Measurements from ENCODE around the gene MAD1L1.

DNA sequence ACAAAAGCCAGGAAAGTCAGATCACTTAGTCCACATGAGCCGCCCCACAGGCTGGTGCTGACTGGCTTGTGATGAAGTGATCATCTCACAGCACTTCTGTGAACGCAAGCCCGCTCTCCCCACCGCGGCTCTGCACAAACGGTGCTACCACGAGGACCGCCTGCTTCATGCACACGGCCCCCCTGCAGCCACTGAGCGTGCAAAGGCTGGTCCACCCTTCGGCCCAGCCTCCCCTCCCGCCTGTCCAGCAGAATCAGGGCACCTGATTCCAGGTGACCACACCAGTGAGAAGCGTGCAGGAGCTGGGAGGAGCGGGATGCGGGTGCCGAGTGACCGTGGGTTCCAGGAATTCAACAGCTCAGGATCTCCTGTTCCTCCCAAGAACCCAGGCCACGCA is 32.2 kb downstream of the MAD1L1 start:
- TF ChIP-seq ARNTL (CRISPR knock-in tag; IDR thresholded peaks at IDR 0.05; ENCODE audit: borderline replicate concordance, low read depth): no peak
- TF ChIP-seq, protein P1, sequence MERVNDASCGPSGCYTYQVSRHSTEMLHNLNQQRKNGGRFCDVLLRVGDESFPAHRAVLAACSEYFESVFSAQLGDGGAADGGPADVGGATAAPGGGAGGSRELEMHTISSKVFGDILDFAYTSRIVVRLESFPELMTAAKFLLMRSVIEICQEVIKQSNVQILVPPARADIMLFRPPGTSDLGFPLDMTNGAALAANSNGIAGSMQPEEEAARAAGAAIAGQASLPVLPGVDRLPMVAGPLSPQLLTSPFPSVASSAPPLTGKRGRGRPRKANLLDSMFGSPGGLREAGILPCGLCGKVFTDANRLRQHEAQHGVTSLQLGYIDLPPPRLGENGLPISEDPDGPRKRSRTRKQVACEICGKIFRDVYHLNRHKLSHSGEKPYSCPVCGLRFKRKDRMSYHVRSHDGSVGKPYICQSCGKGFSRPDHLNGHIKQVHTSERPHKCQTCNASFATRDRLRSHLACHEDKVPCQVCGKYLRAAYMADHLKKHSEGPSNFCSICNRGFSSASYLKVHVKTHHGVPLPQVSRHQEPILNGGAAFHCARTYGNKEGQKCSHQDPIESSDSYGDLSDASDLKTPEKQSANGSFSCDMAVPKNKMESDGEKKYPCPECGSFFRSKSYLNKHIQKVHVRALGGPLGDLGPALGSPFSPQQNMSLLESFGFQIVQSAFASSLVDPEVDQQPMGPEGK (CRISPR knock-in tag; IDR thresholded peaks at IDR 0.05; ENCODE audit: borderline replicate concordance): no peak
- no peak for TF ChIP-seq PPARA (CRISPR knock-in tag; IDR thresholded peaks at IDR 0.05; ENCODE audit: borderline replicate concordance)
- no peak for TF ChIP-seq BACH2 (CRISPR knock-in tag; IDR thresholded peaks at IDR 0.05; ENCODE audit: borderline replicate concordance)
- TF ChIP-seq, protein P2, sequence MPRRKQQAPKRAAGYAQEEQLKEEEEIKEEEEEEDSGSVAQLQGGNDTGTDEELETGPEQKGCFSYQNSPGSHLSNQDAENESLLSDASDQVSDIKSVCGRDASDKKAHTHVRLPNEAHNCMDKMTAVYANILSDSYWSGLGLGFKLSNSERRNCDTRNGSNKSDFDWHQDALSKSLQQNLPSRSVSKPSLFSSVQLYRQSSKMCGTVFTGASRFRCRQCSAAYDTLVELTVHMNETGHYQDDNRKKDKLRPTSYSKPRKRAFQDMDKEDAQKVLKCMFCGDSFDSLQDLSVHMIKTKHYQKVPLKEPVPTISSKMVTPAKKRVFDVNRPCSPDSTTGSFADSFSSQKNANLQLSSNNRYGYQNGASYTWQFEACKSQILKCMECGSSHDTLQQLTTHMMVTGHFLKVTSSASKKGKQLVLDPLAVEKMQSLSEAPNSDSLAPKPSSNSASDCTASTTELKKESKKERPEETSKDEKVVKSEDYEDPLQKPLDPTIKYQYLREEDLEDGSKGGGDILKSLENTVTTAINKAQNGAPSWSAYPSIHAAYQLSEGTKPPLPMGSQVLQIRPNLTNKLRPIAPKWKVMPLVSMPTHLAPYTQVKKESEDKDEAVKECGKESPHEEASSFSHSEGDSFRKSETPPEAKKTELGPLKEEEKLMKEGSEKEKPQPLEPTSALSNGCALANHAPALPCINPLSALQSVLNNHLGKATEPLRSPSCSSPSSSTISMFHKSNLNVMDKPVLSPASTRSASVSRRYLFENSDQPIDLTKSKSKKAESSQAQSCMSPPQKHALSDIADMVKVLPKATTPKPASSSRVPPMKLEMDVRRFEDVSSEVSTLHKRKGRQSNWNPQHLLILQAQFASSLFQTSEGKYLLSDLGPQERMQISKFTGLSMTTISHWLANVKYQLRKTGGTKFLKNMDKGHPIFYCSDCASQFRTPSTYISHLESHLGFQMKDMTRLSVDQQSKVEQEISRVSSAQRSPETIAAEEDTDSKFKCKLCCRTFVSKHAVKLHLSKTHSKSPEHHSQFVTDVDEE (CRISPR knock-in tag; IDR thresholded peaks at IDR 0.05): no peak
- no peak for TF ChIP-seq TOX (CRISPR knock-in tag; IDR thresholded peaks at IDR 0.05; ENCODE audit: borderline replicate concordance)
- no peak for TF ChIP-seq GLIS3 (CRISPR knock-in tag; IDR thresholded peaks at IDR 0.05)
- TF ChIP-seq ZFP3 (CRISPR knock-in tag; IDR thresholded peaks at IDR 0.05): no peak
- no peak for TF ChIP-seq ISL1 (CRISPR knock-in tag; IDR thresholded peaks at IDR 0.05)
- TF ChIP-seq SNAI2 (CRISPR knock-in tag; IDR thresholded peaks at IDR 0.05): no peak

Measured in SK-N-SH treated with all-trans-retinoic acid at 6 μM for 48 hours (cell line).